Ureter (tissue), 1 donor: ENCODE data around the gene SKP1. TPM values are rescaled to one million over a fixed set of nuclear protein-coding genes. Genes with fewer than 3 reads are reported as not detected.

Experiments
- DNase-seq: peaks from one replicate; pipeline ENCODE4 v3.0.0-alpha.2; 2020; ENCODE audit warnings: low spot score
- total RNA-seq: library from RNA; stranded (reverse); gene quantifications from one replicate; pipeline ENCODE4 v1.2.4, GENCODE V29; 2023
- donor health status: DM: yes; HTN: yes; CAD: no.

Gene SKP1
- total RNA-seq, 1 donor from 2014 or later, result 324 TPM

DNA sequence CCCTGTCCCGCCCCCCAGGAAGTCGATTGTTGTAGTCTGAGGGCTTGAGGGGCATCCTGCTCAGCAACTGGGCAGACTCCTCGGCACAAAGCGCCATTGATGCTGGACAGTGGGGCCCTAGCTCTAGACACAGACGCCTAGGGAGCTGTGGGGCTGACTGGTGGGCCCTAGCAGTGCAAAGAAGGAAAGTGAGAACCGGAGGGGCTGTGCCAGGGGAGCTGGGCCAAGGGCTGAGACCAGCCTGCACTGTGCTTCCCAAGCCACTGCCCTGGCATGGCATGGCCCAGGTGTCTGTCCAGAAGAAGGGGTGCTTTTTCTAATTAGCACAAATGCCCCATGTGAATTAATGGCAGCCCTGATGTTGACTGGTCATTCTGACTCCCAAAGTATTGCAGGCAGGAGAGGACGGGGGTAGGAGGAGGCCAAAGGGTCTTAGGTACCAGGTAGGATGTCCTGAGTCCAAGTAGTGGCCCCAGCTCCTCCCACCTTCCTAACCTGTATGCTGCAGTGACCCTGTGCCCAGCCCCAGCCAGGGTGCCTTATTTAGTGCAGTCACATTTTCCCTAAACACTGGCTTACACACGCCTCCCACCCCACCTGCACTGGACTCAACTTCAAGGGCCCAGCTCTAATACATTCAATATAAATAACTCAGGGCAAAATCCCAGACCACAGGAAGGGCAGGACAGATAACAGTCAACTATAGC lies 46.4 kb downstream of the SKP1 start:
- no peak for DNase-seq

DNA sequence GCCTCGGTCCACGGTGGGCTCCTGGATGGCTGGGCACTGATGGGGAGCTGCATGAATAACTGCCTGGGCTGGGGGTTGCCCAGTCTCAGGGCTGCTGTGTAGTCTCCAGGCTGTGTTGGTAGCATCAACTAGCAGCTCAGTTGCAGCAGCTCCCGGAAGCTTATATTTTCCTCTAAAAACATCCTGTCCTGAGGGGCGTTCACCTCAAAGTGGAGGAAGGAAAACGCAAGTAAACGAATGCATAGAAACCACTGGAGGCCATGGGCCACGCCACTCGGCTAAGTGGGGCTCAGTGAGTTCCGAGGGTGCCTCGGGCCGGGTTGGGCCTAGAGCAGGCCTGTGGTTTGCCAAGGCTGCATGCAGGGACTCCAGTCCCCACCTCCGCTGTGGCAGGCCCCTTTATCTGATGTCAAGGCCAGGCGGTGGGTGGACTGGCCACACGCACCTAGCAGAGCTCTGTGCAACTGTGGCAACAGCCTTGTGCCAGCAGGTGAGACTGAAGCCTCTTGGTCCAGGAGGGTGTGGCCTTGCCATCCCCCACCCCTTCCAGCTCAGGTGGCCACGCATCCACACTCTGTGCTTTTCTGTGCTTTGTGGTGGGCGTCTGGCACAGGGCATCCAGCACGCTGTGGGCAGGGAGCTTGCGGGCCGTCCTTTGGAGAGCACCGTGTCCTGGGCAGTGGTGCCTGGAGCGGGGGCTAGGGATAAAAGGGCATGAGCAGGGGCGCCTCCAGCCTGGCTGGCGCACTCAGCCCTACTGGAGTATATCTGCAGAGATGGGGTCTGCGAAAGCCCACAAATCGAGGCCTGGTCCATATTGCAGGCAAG lies 47.1 kb downstream of the SKP1 start:
- no peak for DNase-seq

DNA sequence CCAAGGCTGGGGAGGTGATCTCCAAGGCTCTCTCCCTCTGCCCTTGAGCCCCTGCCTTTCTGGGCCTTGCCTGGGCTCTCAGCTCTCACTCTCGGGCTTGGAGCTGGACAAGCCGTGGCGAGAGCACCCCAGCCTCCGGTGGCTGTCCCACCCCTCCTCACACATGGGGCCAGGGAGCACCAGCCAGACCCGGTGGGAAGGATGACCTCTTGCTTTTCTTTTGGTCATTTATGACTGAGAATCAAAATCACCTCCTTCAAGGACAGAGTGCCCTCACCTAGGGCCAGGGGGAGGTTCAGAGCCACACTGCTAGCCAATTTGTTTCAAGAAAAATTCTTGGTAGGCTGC lies 48.1 kb downstream of the SKP1 start:
- no peak for DNase-seq

DNA sequence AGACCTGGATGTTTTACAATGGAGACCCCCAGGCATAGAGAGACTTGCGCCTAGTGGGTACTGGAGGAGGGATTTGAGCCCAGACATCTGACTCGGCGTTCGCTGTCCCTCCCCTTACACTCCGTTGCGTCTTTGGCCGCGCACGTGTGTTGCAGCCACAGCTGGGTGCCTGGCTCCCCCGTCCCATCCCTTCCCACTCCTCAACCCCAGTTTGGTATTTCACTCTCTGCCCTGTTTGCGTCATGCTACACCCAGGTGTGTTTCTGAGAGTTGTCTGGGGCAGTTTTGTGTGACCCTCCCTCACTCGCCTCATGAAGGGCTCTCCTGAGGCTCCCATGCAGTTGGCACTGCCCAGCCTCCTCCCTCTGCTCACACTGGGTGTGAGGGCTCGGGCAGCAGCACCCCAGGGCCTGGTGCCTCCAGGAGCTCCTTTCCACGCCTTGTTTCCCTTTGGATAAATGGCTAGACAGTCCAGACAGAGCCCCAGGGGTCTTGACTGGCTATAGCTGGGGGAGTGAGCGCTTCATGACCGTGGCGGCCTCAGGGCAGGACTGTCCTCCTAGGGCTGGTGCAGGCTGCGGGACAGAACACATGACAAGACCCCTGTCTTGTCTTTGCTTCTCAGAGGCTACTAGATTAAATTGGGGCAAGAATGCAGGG lies 48.6 kb downstream of the SKP1 start:
- no peak for DNase-seq

DNA sequence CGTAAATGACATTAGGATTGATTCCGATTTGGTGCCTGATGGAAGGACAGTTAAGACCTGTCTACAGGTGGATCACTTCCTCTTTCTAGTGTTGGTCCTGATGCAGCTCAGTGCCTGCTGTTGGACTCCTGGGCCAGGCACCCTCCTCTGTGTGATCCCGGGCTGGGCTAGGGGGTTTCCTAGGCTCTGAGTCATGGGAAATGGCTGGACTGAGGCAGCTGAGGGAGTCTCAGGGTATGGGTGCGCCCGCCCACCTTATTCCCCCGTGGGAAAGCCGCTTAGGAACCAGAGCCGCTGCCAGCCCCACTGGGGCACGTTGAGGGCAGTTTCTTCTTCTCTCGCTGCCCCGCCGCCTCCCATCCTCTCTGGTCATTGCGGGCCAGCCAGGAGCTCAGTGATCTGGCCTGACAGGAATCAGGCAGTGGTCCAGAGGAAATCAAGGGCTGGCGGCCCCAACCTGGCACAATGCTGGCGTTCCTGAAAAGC lies 49.3 kb downstream of the SKP1 start:
- DNase-seq, result no peak

DNA sequence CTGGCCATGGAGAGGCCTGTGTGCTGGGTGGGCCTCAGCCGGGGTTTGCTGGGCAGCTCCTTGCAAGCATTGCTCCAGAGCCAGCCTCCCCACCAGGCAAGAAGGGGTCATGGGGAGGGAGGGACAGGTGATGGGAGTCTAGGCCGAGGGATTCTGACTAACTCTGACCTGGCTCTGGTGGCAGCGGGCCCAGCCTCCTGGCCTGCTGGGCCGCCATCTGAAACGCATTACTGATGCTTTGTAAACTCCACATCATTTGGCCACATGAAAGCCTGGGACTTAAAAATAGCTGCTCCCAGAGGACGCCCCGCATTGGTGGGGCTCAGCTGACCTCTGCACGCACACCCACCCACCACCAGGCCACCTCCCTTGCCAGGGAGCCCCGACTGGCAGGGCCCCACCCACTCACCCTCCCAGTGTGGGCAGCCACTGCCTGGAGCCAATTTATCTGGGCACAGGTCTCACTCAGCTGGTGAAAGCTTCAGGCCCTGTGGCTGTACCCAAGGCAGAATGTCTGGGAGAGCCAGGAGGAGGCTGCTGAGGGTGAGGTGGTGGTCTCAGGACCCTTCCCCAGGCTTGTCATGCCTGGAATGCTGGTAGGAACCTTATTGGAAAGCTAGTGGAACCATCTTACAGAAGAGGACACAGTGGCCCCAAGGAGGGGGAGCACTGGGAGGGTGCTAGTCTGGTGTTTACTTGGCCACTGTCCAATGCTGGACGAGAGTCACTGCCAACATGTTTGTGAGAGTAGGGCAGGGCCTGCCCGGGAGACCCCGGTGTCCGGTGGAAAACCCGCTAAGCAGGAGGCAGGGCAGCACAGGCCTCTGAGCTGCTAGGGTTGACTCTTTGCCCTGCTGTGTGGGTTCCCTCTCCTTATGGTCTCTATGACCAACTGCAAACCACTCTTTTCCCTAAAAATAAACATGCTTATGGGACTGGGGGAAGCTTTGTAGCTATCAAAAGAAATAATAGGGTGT lies 51.4 kb downstream of the SKP1 start:
- DNase-seq, result no peak

DNA sequence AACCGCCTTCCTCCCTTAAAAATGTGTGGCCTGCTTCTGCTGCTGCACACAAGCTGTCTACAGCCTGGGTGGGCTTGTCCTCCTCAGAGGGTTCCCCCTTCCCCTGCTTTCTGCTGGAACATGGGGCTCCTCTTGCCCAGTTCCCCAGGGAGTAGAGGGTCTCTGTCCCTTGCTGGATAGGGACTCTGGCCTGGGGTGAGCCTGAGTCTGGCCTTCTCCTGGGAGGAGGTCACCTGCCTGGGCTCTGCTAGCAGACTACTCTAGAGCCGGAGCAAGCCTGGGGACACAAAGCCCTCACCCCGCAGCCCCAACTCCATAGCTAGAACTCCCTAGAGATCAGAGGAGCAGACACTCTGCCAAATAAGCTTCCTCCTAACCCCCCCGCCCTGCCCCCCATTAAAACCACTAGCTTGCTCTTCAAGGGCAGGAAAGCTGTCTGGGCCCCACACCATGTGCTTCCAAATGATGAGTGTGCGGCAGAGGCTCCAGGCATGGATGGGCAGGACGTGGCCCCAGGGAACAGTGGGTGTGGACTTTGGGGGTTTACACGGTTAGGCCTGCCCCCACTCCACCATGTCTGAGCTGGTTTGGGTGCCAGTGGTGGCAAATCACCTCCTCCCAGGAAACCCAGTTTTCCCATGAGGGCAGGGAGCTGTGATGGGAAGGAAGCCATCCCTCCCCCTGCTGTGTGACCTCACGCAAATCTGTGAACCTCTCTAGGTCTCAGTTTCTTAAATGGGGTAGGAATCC lies 52.3 kb downstream of the SKP1 start:
- DNase-seq, result no peak

DNA sequence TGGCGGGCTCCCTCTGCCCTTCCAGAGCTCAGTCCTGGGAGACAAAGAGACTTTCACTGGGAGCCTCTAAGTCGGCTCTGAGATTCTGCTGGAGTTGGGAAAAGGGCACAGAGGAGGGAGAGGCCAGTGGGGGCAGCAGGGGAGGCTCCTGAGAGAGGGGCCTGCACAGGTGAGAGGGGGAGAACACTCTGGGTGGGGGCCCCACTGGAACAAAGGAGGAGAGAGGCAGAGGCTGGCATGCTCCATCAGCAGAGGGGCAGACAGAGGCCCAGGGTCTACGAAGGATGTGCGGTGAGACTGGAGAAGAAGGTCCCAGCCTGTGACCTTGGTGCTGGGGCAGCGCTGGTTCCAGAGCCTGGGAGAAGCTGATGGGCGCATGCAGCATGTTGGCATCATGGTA lies 53.4 kb downstream of the SKP1 start:
- DNase-seq, result no peak

DNA sequence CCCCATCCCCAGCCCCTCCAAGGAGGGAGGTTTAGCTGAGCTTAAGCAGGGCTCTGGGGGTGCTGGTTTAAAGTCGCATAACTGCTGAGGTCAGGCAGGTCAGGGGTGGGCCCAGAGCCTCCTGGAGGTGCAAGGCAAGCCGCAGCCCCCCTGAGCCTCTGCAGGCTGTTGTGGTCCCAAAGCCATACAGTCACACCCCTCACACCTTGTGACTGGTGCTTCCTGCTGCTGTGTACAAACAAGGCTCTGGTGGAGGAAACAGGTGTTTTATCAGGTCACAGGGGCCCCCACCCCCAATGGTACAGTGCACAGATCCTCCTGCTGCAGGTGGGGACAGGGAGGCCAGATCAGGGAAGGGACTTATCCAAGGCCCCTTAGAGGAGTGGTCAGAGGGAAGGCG lies 54.2 kb downstream of the SKP1 start:
- no peak for DNase-seq

DNA sequence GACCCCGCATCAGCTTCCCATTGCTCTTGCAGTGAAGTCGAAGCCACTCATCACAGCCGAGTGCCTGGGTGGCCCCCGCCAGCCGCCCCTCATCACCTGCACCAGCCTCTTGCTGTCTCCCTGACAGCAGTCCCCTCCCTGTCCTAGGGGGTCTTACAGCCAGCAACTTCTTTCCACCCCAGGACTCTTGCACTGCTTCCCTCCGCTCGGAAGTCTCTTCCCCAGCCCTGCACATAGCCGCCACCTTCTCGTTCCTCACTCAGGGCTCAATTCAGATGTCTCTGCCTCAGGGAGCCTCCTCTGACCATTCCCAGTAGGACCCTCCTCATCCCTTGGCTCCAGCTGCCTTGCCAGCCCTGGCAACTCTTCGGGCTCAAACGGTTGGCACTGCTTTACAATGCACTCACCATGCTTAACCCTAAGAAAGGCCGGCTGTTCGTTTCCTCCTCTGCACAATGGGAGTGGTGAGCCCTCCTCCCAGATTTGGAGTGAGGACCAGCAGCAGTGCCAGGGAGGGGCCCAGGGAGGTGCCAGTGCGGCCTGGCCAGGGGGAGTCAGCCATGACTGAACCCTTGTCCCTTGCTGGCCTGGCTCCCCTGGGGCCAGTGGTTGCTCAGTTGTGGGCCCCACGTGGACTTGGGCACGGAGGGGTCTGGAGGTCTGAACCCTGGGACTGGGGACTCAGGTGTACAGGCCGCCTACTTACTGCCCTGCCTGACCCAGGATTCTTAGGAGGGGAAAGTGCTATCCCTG lies 56.2 kb downstream of the SKP1 start:
- DNase-seq, result no peak

DNA sequence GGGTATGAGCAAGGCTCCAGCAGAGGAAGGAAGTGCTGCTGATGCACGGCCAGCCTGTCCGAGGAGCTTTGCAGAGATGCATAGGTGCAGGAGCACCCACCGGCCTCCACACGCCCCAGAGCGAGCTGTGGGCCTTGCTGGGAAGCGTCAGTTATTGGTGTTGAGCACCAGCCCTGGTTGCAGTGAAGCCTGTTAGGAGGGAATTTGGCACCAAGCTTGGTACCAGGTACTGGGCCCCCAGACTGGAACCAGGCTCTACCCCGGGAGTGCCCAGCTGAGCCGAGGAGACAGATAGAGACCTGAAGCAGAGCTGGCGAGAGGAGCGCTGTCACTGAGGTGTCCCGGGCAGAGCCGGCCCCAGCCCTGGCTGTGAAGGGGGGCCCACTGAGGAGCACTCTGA lies 57.0 kb downstream of the SKP1 start:
- DNase-seq, result no peak

DNA sequence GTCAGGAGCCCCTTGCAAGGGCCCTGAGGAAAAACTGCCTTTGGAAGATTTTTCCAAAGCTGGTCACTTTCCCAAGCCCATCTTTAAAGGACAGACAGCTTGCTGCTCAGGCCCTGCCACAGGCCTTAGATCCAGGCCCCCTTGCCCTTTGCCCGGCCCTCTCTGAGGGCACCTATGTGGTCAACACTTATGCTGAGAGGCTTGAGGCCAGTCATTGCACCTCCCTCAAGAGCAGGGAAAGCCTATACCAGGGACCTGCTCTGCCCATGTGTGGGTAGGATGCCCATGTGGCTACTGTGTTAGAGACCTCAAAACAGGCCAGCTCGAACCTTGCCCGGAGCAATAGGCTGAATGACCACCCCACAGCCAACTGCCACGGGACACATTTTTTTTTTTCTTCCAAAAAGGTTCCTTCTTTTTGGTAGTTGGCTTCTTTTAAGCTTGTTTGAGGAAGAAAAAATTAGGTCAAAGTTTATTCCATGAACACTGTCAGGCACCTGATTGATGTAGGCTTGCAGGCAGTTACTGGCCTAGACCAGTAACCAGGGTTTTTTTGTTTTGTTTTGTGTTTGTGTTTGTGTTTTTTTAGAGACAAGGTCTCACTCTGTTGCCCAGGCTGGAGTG lies 58.4 kb downstream of the SKP1 start:
- DNase-seq, result no peak

DNA sequence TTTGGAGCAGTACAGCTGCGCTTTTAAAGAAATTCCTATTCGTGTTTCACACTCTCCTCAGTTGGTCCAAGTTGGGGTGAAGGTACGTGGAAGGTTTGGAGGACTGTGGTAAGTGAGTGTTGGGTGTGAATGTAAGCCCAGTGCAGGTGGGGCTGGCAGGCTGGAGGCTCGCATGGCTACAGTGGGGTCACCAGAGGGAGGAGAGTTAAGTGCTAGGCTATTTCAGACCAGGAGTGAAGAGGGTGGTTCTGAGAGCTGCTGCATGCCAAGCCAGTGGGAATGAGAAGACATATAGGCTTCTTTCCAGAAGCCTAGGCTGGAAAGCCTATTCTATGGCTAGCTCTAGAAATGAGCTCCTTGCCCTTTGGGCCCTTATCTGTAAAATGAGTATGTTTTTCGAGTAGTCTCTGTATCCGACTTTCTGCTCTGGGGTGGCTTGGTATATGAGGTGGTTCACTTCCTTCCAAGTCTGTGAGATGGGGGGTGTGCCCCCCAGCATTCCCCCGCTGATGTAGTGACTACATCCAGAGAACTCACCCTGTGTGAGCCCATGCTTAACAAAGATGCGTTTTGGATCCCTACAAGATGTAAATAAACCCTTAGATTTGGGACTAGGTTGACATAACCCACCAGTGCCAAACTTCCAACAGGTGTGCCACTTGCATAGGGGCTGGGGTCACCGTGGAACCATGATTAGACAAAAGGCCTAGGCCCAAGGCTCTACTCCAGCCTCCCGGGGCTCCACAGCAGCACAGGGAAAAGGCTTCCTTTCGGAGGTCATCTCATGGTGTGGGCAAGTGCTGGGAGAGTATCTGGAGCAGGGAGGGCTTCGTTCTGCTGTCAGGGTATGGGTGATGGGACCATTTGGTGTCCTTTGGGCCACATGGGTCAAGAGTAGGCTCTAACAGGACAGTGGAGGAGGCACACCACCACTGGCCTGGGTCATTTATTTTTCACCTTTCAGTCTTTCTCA lies 59.7 kb downstream of the SKP1 start:
- no peak for DNase-seq

DNA sequence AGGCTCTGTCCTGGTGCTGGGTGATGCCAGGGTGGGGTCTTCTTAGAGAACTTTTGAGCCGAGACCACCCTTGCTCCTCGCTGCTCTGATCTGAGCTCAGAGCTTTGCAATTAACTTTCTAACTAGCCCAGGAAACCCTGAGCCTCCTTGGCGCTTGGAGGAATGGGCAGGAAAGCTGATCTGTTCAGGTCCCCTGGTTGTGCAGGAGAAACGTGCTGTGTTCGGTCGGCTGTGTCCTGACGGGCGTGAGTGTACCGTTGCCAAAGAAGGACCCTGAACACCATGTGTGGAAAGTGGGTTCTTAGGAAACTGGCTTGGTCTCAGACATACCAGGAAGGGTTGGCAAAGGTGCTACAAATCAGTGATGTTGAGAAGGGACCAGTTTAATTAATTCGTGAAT lies 60.5 kb downstream of the SKP1 start:
- DNase-seq, result no peak

DNA sequence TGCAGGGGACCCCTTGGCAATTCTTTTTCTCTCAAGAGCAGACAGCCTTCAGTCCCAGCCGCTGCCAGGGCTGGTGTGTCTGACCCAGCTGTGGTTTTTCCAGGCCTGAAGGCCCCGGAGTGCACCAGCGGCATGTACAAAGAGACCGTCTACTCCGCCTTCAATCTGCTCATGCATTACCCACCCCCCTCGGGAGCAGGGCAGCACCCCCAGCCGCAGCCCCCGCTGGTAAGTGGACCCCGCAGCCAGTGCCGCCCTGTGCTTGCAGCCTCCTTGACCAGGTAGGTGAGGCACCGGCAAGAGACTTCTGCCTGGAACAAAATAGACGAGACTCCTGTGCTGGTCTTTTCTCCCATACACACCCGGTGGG lies 61.0 kb downstream of the SKP1 start:
- DNase-seq, result no peak

DNA sequence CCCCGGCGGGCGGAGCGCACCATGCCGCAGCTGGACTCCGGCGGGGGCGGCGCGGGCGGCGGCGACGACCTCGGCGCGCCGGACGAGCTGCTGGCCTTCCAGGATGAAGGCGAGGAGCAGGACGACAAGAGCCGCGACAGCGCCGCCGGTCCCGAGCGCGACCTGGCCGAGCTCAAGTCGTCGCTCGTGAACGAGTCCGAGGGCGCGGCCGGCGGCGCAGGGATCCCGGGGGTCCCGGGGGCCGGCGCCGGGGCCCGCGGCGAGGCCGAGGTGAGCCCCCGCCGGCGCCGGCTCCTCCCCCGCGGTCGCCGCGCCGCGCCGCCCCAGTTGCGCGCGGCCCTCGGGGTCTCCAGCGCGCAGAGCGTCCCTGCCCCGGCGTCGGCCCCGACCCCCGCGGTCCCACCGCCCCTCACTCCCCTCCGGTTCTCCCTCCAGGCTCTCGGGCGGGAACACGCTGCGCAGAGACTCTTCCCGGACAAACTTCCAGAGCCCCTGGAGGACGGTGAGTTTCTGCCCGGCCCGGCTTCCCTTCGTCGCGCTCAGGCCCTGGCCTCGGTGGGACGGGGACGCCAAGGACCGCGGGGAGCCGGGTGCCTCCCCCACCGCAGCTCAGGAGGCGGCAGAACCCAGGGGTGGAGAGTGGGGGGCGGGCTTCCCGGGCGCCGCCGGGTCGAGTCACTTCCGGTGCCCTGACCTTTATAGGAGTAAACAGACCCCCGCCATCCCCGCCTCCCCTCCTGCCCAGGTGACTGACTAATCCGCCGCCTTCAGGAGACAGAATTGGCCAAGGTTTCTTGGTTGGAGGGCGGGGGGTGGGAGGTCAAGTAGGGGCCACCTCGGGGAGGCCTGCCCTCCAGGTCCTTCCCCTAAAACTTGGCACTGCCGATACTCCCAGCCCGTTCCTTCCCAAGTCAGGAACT lies 61.6 kb downstream of the SKP1 start:
- peak; percentile 52 for DNase-seq
